SU-DHL-6 (cell line): ENCODE data around the gene AFF3.

Source experiments
- CTCF ChIP-seq: fragments of 200-600 bp; sonication (generic); IDR thresholded peaks from one replicate; pipeline ENCODE4 v1.5.1; 2017; ENCODE audit warnings: antibody characterized with exemption, mild to moderate bottlenecking, low read length, moderate library complexity; ENCODE audit not compliant: insufficient read depth, poor library complexity, severe bottlenecking
- EZH2phosphoT487 ChIP-seq: fragments of 200-600 bp; sonication (generic), shearing (Covaris generic); conservative IDR thresholded peaks from 2 replicates; pipeline ENCODE4 v1.6.1; 2018; ENCODE audit warnings: mild to moderate bottlenecking, antibody characterized with exemption, low read length, moderate library complexity, mixed read lengths

DNA sequence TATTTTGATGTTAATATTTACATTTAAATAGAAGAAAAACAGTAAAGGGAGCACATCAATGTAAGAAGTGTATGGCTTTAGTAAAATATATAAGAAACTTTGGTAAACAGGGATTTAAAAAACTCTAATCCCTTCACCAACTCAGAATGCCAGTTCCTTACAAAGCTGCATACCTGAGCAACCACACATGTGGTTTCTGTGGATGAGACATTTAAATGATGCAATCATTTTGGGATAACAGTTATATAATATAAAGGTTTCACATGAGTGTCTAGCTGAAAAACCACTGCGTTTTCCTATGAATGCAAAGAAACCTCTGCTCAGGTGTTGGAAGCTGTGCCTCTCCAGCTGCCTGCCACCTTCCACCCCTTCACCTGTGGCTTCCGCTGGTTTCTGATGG, 443.5 kb downstream of the AFF3 start:
- TF ChIP-seq CTCF (no peak), EZH2phosphoT487 (no peak)
